Neural cell (in vitro differentiated cells): ENCODE measurements around the gene TMEM131. TPM values are rescaled to one million over a fixed set of nuclear protein-coding genes. Genes with fewer than 3 reads are reported as not detected.

Experiments
- H2AFZ ChIP-seq: fragments of 200-600, 300-800 bp; sonication (generic), shearing (Covaris generic); 2 replicates; pipeline ENCODE4 v1.6.0; 2014; ENCODE audit warnings: low read depth, mild to moderate bottlenecking, antibody characterized with exemption, low read length, moderate library complexity
- H3F3A ChIP-seq: fragments of 200-600 bp; shearing (Covaris generic); 2 replicates; pipeline ENCODE4 v1.6.1; 2016; ENCODE audit warnings: mild to moderate bottlenecking, moderate library complexity, mixed read lengths, antibody characterized with exemption, low read length; ENCODE audit not compliant: insufficient read depth, poor library complexity, severe bottlenecking
- H3K27ac ChIP-seq: fragments of 200-600, 300-800 bp; sonication (generic), shearing (Covaris generic); 2 replicates; pipeline ENCODE4 v1.5.1; 2014; ENCODE audit warnings: mild to moderate bottlenecking, low read length, moderate library complexity
- H3K27me3 ChIP-seq: fragments of 300-800, 200-600 bp; sonication (generic), shearing (Covaris generic); 2 replicates; pipeline ENCODE4 v1.6.0; 2014; ENCODE audit warnings: mild to moderate bottlenecking, low read depth, low read length, moderate library complexity; ENCODE audit not compliant: insufficient read depth
- H3K36me3 ChIP-seq: fragments of 300-800, 200-600 bp; sonication (generic), shearing (Covaris generic); 2 replicates; pipeline ENCODE4 v1.5.1; 2014; ENCODE audit warnings: mild to moderate bottlenecking, antibody characterized with exemption, low read length, moderate library complexity; ENCODE audit not compliant: insufficient read depth
- H3K4me2 ChIP-seq: fragments of 300-800, 200-600 bp; sonication (generic), shearing (Covaris generic); 2 replicates; pipeline ENCODE4 v1.6.0; 2014; ENCODE audit warnings: mild to moderate bottlenecking, low read length
- H3K4me3 ChIP-seq: fragments of 300-800, 200-600 bp; sonication (generic), shearing (Covaris generic); 2 replicates; pipeline ENCODE4 v1.5.1; 2014; ENCODE audit warnings: mild to moderate bottlenecking, low read length, moderate library complexity
- H3K79me2 ChIP-seq: fragments of 200-600 bp; shearing (Covaris generic); replicated peaks from 2 replicates; pipeline ENCODE4 v1.6.0; 2014; ENCODE audit warnings: mild to moderate bottlenecking, low read length, moderate library complexity; ENCODE audit not compliant: insufficient read depth
- H3K9ac ChIP-seq: fragments of 300-800, 200-600 bp; sonication (generic), shearing (Covaris generic); 2 replicates; pipeline ENCODE4 v1.6.1; 2016; ENCODE audit warnings: mild to moderate bottlenecking, low read length, mixed read lengths
- H3K9me2 ChIP-seq: fragments of 200-600 bp; shearing (Covaris generic); 2 replicates; pipeline ENCODE4 v1.6.1; 2016; ENCODE audit warnings: mild to moderate bottlenecking, low read length, mixed read lengths; ENCODE audit not compliant: insufficient read depth
- H3K9me3 ChIP-seq: fragments of 200-600, 300-800 bp; sonication (generic), shearing (Covaris generic); 2 replicates; pipeline ENCODE4 v1.6.1; 2016; ENCODE audit warnings: mild to moderate bottlenecking, mixed run types, low read length, moderate library complexity, mixed read lengths
- H4K20me1 ChIP-seq: fragments of 200-600 bp; shearing (Covaris generic); 2 replicates; pipeline ENCODE4 v1.6.1; 2016; ENCODE audit warnings: mild to moderate bottlenecking, mixed run types; ENCODE audit not compliant: insufficient read depth
- EP300 ChIP-seq: fragments of 450-650 bp; conservative IDR thresholded peaks from 2 replicates; pipeline ENCODE4 v1.6.1; 2014; ENCODE audit warnings: antibody characterized with exemption, mild to moderate bottlenecking, moderate library complexity; ENCODE audit not compliant: poor library complexity, severe bottlenecking
- EZH2 ChIP-seq: fragments of 200-600, 300-800 bp; shearing (Covaris generic), sonication (generic); IDR thresholded peaks from 2 replicates; pipeline ENCODE4 v1.6.1; 2014; ENCODE audit warnings: antibody characterized with exemption, low read length, borderline replicate concordance, mild to moderate bottlenecking; ENCODE audit not compliant: insufficient read depth, poor library complexity, severe bottlenecking
- MXI1 ChIP-seq: fragments of 450-650 bp; conservative IDR thresholded peaks from 2 replicates; pipeline ENCODE4 v1.6.1; 2014; ENCODE audit warnings: antibody characterized with exemption, mild to moderate bottlenecking; ENCODE audit not compliant: poor library complexity, severe bottlenecking
- POLR2AphosphoS5 ChIP-seq: IDR thresholded peaks from 2 replicates; pipeline ENCODE4 v1.6.1; 2012
- RAD21 ChIP-seq: fragments of 450-650 bp; conservative IDR thresholded peaks from 2 replicates; pipeline ENCODE4 v1.6.1; 2014; ENCODE audit warnings: antibody characterized with exemption, mild to moderate bottlenecking, moderate library complexity
- SMC3 ChIP-seq: fragments of 450-650 bp; conservative IDR thresholded peaks from 2 replicates; pipeline ENCODE4 v1.6.1; 2014; ENCODE audit warnings: antibody characterized with exemption, mild to moderate bottlenecking, moderate library complexity; ENCODE audit not compliant: poor library complexity
- TAF1 ChIP-seq: IDR thresholded peaks from 2 replicates; pipeline ENCODE4 v1.6.1; 2012; ENCODE audit warnings: low read depth
- polyA plus RNA-seq: library from polyadenylated mRNA; depleted of rRNA; stranded (reverse); fragments of >200 nt; gene quantifications from 2 replicates; pipeline ENCODE4 v1.2.3, GENCODE V29; 2014
- TF ChIP-seq, protein P1 (sequence below): IDR thresholded peaks from 2 replicates; pipeline ENCODE4 v1.6.1; 2012; ENCODE audit warnings: borderline replicate concordance
- TF ChIP-seq, protein P2 (sequence below): fragments of 450-650 bp; IDR thresholded peaks from 2 replicates; pipeline ENCODE4 v1.5.1; 2014; ENCODE audit warnings: antibody characterized with exemption, mild to moderate bottlenecking, moderate library complexity; ENCODE audit not compliant: poor library complexity, severe bottlenecking

The TMEM131 gene
- polyA plus RNA-seq, 1 donor from 2014 or later = 9.6 TPM

- no peak overlapping the region for H3K27ac ChIP-seq
- H3F3A ChIP-seq = no peaks in the 10 kb centered on the region
- no peak overlapping the region for H2AFZ ChIP-seq
- no peak overlapping the region for H3K4me2 ChIP-seq
- no peaks in the 10 kb centered on the region for H3K36me3 ChIP-seq
- no peaks in the 10 kb centered on the region for H3K9me2 ChIP-seq
- no peaks in the 10 kb centered on the region for H3K27me3 ChIP-seq
- H3K79me2 ChIP-seq = no peaks in the 10 kb centered on the region
- no peaks in the 10 kb centered on the region for H4K20me1 ChIP-seq
- H3K9me3 ChIP-seq = no peaks in the 10 kb centered on the region
- no peak overlapping the region for H3K4me3 ChIP-seq
- no peak for TF ChIP-seq POLR2AphosphoS5
- TF ChIP-seq RAD21 = no peak
- TF ChIP-seq, protein P1, sequence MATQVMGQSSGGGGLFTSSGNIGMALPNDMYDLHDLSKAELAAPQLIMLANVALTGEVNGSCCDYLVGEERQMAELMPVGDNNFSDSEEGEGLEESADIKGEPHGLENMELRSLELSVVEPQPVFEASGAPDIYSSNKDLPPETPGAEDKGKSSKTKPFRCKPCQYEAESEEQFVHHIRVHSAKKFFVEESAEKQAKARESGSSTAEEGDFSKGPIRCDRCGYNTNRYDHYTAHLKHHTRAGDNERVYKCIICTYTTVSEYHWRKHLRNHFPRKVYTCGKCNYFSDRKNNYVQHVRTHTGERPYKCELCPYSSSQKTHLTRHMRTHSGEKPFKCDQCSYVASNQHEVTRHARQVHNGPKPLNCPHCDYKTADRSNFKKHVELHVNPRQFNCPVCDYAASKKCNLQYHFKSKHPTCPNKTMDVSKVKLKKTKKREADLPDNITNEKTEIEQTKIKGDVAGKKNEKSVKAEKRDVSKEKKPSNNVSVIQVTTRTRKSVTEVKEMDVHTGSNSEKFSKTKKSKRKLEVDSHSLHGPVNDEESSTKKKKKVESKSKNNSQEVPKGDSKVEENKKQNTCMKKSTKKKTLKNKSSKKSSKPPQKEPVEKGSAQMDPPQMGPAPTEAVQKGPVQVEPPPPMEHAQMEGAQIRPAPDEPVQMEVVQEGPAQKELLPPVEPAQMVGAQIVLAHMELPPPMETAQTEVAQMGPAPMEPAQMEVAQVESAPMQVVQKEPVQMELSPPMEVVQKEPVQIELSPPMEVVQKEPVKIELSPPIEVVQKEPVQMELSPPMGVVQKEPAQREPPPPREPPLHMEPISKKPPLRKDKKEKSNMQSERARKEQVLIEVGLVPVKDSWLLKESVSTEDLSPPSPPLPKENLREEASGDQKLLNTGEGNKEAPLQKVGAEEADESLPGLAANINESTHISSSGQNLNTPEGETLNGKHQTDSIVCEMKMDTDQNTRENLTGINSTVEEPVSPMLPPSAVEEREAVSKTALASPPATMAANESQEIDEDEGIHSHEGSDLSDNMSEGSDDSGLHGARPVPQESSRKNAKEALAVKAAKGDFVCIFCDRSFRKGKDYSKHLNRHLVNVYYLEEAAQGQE = no peak
- no peak for TF ChIP-seq TAF1
- TF ChIP-seq SMC3 = no peak
- H3K9ac ChIP-seq = no peak overlapping the region
Measured at GRCh38 chr2:97736608-97737330, 259.0 kb downstream of the TMEM131 start.

DNA sequence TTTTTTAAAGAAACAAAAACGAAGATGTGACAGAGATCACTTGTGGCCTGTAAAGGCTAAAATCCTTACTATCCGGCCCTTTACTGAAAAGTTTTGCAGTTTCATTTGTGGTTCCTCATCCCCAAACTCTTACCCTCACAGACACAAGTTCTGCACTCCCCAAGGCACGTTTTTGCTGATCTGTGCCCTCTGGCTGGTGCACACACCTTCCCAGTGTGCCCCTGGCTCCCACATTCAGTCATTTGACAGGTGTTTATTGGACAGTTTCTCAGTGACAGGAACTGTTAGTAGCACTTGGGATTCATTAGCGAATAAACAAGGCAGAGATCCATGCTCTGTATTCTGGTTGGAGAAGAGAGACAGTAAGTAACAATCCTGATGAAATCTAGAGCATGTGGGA is 259.6 kb downstream of the TMEM131 start:
- no peaks in the 10 kb centered on the region for H3K9me2 ChIP-seq
- no peak overlapping the region for H3K4me3 ChIP-seq
- no peaks in the 10 kb centered on the region for H3K27me3 ChIP-seq
- H2AFZ ChIP-seq = no peak overlapping the region
- no peaks in the 10 kb centered on the region for H3K9me3 ChIP-seq
- H3K27ac ChIP-seq = no peak overlapping the region
- H3K36me3 ChIP-seq = no peaks in the 10 kb centered on the region
- no peak overlapping the region for H3K9ac ChIP-seq
- H4K20me1 ChIP-seq = no peaks in the 10 kb centered on the region
- no peaks in the 10 kb centered on the region for H3F3A ChIP-seq
- TF ChIP-seq MXI1 = no peak
- TF ChIP-seq, protein P2, sequence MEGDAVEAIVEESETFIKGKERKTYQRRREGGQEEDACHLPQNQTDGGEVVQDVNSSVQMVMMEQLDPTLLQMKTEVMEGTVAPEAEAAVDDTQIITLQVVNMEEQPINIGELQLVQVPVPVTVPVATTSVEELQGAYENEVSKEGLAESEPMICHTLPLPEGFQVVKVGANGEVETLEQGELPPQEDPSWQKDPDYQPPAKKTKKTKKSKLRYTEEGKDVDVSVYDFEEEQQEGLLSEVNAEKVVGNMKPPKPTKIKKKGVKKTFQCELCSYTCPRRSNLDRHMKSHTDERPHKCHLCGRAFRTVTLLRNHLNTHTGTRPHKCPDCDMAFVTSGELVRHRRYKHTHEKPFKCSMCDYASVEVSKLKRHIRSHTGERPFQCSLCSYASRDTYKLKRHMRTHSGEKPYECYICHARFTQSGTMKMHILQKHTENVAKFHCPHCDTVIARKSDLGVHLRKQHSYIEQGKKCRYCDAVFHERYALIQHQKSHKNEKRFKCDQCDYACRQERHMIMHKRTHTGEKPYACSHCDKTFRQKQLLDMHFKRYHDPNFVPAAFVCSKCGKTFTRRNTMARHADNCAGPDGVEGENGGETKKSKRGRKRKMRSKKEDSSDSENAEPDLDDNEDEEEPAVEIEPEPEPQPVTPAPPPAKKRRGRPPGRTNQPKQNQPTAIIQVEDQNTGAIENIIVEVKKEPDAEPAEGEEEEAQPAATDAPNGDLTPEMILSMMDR = no peak
- no peak for TF ChIP-seq RAD21
- TF ChIP-seq, protein P1 = no peak
- no peak for TF ChIP-seq EP300
- TF ChIP-seq EZH2 = no peak
- TF ChIP-seq POLR2AphosphoS5 = no peak
- TF ChIP-seq SMC3 = no peak
- TF ChIP-seq TAF1 = no peak
- no peak overlapping the region for H3K4me2 ChIP-seq
- H3K79me2 ChIP-seq = no peaks in the 10 kb centered on the region
